ENCODE data around the gene CRLF1. TPM values are rescaled to one million over a fixed set of nuclear protein-coding genes. Genes with fewer than 3 reads are reported as not detected.

Gene CRLF1
- 2.6 TPM for total RNA-seq

DNA sequence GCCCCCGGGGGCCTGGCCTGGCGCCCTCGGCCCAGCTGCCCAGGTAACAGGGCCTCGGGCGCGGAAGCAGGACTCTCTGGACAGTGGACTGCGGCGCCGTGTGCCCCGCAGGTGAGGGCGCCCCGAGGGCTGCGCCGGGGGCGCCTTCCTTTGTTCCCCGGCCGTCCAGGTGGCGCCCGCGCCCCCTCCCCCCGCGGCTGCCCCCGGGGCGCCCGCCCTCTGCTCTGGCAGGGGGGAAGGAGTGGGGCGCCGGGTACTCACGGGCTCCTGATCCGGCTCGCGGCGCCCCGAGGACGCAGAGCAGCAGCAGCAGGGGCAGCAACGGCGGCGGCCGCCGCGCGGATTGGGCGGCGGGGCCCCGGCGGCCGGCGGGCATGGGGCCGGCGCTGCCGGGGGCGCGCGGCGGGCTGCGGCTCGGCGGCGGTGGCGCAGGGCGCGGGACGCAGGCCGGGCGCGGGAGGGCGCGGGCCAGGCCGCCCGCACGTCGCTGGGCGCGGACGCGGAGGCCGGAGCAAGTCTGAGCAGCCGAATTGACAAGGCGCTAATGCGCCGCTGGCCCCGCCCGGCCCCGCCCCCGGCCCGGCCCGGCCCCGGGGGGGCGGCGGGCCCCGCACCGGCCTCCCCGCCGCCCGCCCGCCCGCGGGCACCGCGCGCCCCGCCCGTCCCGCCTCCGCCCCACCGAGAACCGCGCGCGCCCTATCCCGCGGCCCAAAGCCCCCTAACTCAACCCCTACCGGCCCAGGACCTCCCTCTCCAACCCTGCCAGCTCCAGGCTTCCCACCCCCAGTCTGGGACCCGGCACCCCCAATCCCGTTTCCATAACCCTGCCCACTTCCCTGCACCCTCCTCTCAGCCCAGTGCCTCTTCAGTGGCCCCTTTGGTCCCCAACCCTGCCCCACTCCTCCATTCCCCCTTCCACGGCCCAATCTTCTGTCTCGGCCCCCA, at the start of gene CRLF1:
Gene CRLF1, minus strand, starts transcription at position 519 of the 945 bp plus-strand sequence. Its CDS starts 143 bp downstream, at position 376.
- Histone ChIP-seq H3K27me3 (ENCODE audit: control insufficient read depth in 3 of 3, insufficient read depth in 3 of 3, low read length in 3 of 3) (peaks cover 55 to 68% (median 65%) of the 10 kb centered on the region in 3 donors), H3K9ac (ENCODE audit: low read depth in 1 of 3, low read length in 3 of 3) (peak within 1 kb of the TSS in 2 of 3 donors; percentile 8 to 23), H3K4me3 (ENCODE audit: low read length in 3 of 3) (peak within 1 kb of the TSS in 2 of 3 donors; percentile 20 to 35)

DNA sequence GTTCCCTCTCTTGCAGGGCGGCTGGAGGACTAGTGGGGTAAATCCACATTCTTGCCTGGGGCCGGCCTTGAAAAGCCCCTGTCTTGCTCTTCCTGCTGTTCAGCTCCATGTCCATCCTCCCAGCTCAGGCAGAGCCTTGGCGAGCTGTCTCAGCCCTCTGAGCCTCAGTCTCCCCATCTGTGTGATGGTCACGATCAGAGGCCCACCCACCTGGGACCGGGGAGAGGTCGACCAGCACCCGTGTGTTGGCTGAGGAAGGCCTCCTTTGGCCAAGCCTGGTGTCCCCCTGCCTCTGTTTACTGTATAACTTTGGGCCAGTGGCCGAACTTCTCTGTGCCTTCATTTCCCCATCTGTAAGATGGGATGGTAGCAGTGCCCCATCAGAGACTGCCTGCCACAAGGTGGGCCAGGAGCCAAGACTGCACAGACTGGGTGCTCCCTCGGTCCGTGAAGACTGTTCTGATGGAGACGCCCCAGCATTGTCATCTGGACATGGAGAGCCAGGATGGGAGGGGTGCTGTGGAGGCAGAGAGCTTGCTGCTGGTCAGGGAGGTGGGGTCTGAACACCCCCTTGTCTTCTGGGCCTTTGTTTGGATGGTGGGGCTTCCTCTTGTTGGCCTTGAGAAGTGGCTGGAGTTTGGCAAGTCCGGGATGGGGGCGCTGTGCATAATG, 48.7 kb upstream of the CRLF1 start:
- no peak overlapping the region for H3K9ac ChIP-seq (ENCODE audit: low read depth in 1 of 3, low read length in 3 of 3)
- H3K4me1 ChIP-seq (ENCODE audit: control insufficient read depth in 3 of 3, insufficient read depth in 3 of 3, low read length in 3 of 3) = peaks cover 49 to 56% (median 54%) of the 10 kb centered on the region in 3 donors
- no peak overlapping the region for H3K4me3 ChIP-seq (ENCODE audit: low read length in 3 of 3)
- H3K9me3 ChIP-seq (ENCODE audit: control insufficient read depth in 3 of 3, low read length in 3 of 3) = no peaks in the 10 kb centered on the region
- H3K27ac ChIP-seq (ENCODE audit: low read depth, low read length) = no peak overlapping the region
- peaks cover 0 to 2% (median 0%) of the 10 kb centered on the region in 3 donors for H3K36me3 ChIP-seq (ENCODE audit: control insufficient read depth in 3 of 3, insufficient read depth in 3 of 3, low read length in 3 of 3)
- H3K27me3 ChIP-seq (ENCODE audit: control insufficient read depth in 3 of 3, insufficient read depth in 3 of 3, low read length in 3 of 3) = no peaks in the 10 kb centered on the region

More for the DNA sequence above, at the start of gene CRLF1:
- H3K27ac ChIP-seq (ENCODE audit: low read depth, low read length) = no peak within 1 kb of the TSS
- H3K9me3 ChIP-seq (ENCODE audit: control insufficient read depth in 3 of 3, low read length in 3 of 3) = no peaks in the 10 kb centered on the region
- no peaks in the 10 kb centered on the region for H3K36me3 ChIP-seq (ENCODE audit: control insufficient read depth in 3 of 3, insufficient read depth in 3 of 3, low read length in 3 of 3)
- H3K4me1 ChIP-seq (ENCODE audit: control insufficient read depth in 3 of 3, insufficient read depth in 3 of 3, low read length in 3 of 3) = peaks cover 7 to 22% (median 8%) of the 10 kb centered on the region in 3 donors

GRCh38 chr19:18654469-18654868, 47.9 kb upstream of the CRLF1 start:
- H3K27me3 ChIP-seq (ENCODE audit: control insufficient read depth in 3 of 3, insufficient read depth in 3 of 3, low read length in 3 of 3) = no peaks in the 10 kb centered on the region
- H3K27ac ChIP-seq (ENCODE audit: low read depth, low read length) = no peak overlapping the region
- no peaks in the 10 kb centered on the region for H3K9me3 ChIP-seq (ENCODE audit: control insufficient read depth in 3 of 3, low read length in 3 of 3)
- peaks cover 0 to 2% (median 0%) of the 10 kb centered on the region in 3 donors for H3K36me3 ChIP-seq (ENCODE audit: control insufficient read depth in 3 of 3, insufficient read depth in 3 of 3, low read length in 3 of 3)
- H3K4me1 ChIP-seq (ENCODE audit: control insufficient read depth in 3 of 3, insufficient read depth in 3 of 3, low read length in 3 of 3) = peaks cover 50 to 56% (median 54%) of the 10 kb centered on the region in 3 donors
- no peak overlapping the region for H3K9ac ChIP-seq (ENCODE audit: low read depth in 1 of 3, low read length in 3 of 3)
- no peak overlapping the region for H3K4me3 ChIP-seq (ENCODE audit: low read length in 3 of 3)

GRCh38 chr19:18653853-18654252, 47.3 kb upstream of the CRLF1 start:
- no peak overlapping the region for H3K4me3 ChIP-seq (ENCODE audit: low read length in 3 of 3)
- H3K9me3 ChIP-seq (ENCODE audit: control insufficient read depth in 3 of 3, low read length in 3 of 3) = no peaks in the 10 kb centered on the region
- H3K27me3 ChIP-seq (ENCODE audit: control insufficient read depth in 3 of 3, insufficient read depth in 3 of 3, low read length in 3 of 3) = no peaks in the 10 kb centered on the region
- no peak overlapping the region for H3K9ac ChIP-seq (ENCODE audit: low read depth in 1 of 3, low read length in 3 of 3)
- H3K27ac ChIP-seq (ENCODE audit: low read depth, low read length) = no peak overlapping the region
- H3K4me1 ChIP-seq (ENCODE audit: control insufficient read depth in 3 of 3, insufficient read depth in 3 of 3, low read length in 3 of 3) = peaks cover 51 to 58% (median 57%) of the 10 kb centered on the region in 3 donors
- H3K36me3 ChIP-seq (ENCODE audit: control insufficient read depth in 3 of 3, insufficient read depth in 3 of 3, low read length in 3 of 3) = peaks cover 0 to 2% (median 0%) of the 10 kb centered on the region in 3 donors

DNA sequence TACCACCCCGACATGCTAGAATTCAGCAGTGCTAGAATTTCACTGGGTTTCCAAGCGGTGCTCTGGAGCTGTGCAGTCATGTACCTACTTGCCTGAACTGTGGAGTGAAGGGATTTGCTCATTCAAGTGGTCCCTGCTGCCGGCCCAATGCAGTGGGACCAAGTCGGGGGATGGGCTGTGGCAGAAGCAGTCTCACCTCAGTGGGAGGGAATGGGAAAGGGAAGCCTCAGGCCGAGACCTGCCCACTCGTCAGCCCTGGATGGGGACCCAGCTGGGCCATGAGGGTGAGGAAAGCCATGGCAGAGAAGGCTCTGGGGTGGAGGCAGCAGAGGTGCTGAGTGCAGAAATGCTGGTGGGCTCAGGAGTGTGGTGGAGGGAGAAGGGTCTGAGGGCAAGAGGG, 45.1 kb upstream of the CRLF1 start:
- peaks cover 0 to 2% (median 0%) of the 10 kb centered on the region in 3 donors for H3K36me3 ChIP-seq (ENCODE audit: control insufficient read depth in 3 of 3, insufficient read depth in 3 of 3, low read length in 3 of 3)
- peak overlapping the region in 1 of 3 donors; percentile 33 for H3K9ac ChIP-seq (ENCODE audit: low read depth in 1 of 3, low read length in 3 of 3)
- no peaks in the 10 kb centered on the region for H3K9me3 ChIP-seq (ENCODE audit: control insufficient read depth in 3 of 3, low read length in 3 of 3)
- peak overlapping the region; percentile 87 for H3K27ac ChIP-seq (ENCODE audit: low read depth, low read length)
- H3K4me1 ChIP-seq (ENCODE audit: control insufficient read depth in 3 of 3, insufficient read depth in 3 of 3, low read length in 3 of 3) = peaks cover 44 to 52% (median 46%) of the 10 kb centered on the region in 3 donors
- no peaks in the 10 kb centered on the region for H3K27me3 ChIP-seq (ENCODE audit: control insufficient read depth in 3 of 3, insufficient read depth in 3 of 3, low read length in 3 of 3)
- H3K4me3 ChIP-seq (ENCODE audit: low read length in 3 of 3) = no peak overlapping the region

DNA sequence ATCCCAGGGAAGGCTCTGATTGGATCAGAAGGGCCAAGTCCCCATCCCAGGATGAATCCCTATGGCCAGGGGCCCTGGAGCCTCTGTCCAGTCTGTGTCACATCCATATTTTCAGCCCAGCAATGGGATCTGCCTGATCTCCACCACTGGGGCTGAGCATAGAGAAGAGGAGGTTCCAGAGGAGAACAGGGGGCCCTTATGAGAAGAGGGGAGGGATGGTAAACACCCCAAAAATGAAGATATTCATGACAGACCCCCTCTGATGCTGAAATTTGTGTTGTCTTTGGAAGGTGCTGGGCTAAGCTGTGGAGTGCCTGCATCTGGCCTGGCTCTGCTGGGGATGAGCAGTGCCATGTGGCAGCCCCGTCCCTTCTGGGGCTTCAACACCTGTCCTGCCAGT, 44.7 kb upstream of the CRLF1 start:
- H3K4me3 ChIP-seq (ENCODE audit: low read length in 3 of 3) = no peak overlapping the region
- no peaks in the 10 kb centered on the region for H3K9me3 ChIP-seq (ENCODE audit: control insufficient read depth in 3 of 3, low read length in 3 of 3)
- peaks cover 44 to 53% (median 47%) of the 10 kb centered on the region in 3 donors for H3K4me1 ChIP-seq (ENCODE audit: control insufficient read depth in 3 of 3, insufficient read depth in 3 of 3, low read length in 3 of 3)
- peaks cover 0 to 2% (median 0%) of the 10 kb centered on the region in 3 donors for H3K36me3 ChIP-seq (ENCODE audit: control insufficient read depth in 3 of 3, insufficient read depth in 3 of 3, low read length in 3 of 3)
- H3K27me3 ChIP-seq (ENCODE audit: control insufficient read depth in 3 of 3, insufficient read depth in 3 of 3, low read length in 3 of 3) = no peaks in the 10 kb centered on the region
- peak overlapping the region; percentile 87 for H3K27ac ChIP-seq (ENCODE audit: low read depth, low read length)
- peak overlapping the region in 2 of 3 donors; percentile 52 to 80 for H3K9ac ChIP-seq (ENCODE audit: low read depth in 1 of 3, low read length in 3 of 3)

- Histone ChIP-seq H3K9ac (ENCODE audit: low read depth in 1 of 3, low read length in 3 of 3) (peak overlapping the region; percentile 24 to 80 (median 65)), H3K4me1 (ENCODE audit: control insufficient read depth in 3 of 3, insufficient read depth in 3 of 3, low read length in 3 of 3) (peaks cover 44 to 55% (median 46%) of the 10 kb centered on the region in 3 donors)
These were observed 44.0 kb upstream of the CRLF1 start for GRCh38 chr19:18650468-18651041.

GRCh38 chr19:18650021-18650390, 43.4 kb upstream of the CRLF1 start:
- Histone ChIP-seq H3K4me1 (ENCODE audit: control insufficient read depth in 3 of 3, insufficient read depth in 3 of 3, low read length in 3 of 3) (peaks cover 48 to 60% (median 50%) of the 10 kb centered on the region in 3 donors), H3K36me3 (ENCODE audit: control insufficient read depth in 3 of 3, insufficient read depth in 3 of 3, low read length in 3 of 3) (peaks cover 0 to 2% (median 0%) of the 10 kb centered on the region in 3 donors), H3K9me3 (ENCODE audit: control insufficient read depth in 3 of 3, low read length in 3 of 3) (no peaks in the 10 kb centered on the region), H3K9ac (ENCODE audit: low read depth in 1 of 3, low read length in 3 of 3) (peak overlapping the region; percentile 24 to 80 (median 65)), H3K4me3 (ENCODE audit: low read length in 3 of 3) (peak overlapping the region; percentile 47 to 66 (median 62)), H3K27ac (ENCODE audit: low read depth, low read length) (peak overlapping the region; percentile 87), H3K27me3 (ENCODE audit: control insufficient read depth in 3 of 3, insufficient read depth in 3 of 3, low read length in 3 of 3) (no peaks in the 10 kb centered on the region)

More at GRCh38 chr19:18650468-18651041, 44.0 kb upstream of the CRLF1 start:
- Histone ChIP-seq H3K27me3 (ENCODE audit: control insufficient read depth in 3 of 3, insufficient read depth in 3 of 3, low read length in 3 of 3) (no peaks in the 10 kb centered on the region), H3K4me3 (ENCODE audit: low read length in 3 of 3) (peak overlapping the region; percentile 27 to 66 (median 51)), H3K27ac (ENCODE audit: low read depth, low read length) (peak overlapping the region; percentile 87), H3K36me3 (ENCODE audit: control insufficient read depth in 3 of 3, insufficient read depth in 3 of 3, low read length in 3 of 3) (peaks cover 0 to 2% (median 0%) of the 10 kb centered on the region in 3 donors), H3K9me3 (ENCODE audit: control insufficient read depth in 3 of 3, low read length in 3 of 3) (no peaks in the 10 kb centered on the region)

DNA sequence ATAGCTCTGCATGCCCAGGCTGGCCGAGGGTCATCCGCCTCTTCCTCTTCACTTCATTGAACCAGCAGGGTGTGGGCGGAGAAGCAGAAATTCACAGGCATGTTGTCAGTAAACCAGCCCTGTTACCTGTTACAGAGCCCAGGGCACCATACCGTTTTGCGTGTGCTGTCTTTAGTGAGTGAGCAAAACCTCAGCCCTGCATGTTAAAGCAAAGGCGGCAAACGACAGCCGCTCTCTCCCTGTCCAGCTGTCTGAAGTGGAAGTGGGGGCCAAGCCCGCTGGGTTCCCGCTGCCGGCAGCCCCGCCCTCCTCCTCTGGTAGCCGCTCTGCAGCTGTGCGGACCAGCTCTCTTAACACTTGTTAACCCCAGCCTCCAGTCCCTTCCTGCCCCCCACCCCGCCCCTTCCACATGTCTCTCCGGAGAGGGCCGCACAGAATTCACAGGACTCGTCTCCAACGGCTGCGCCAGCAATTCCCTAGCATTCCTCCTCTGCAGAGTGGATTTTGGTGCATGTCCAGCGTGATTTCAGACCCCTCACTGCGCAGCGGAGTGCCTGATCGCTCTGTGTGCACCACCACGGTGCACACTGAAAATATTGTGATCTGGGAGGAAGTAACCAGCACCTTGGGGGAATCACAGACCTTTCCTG, 42.9 kb upstream of the CRLF1 start:
- H3K36me3 ChIP-seq (ENCODE audit: control insufficient read depth in 3 of 3, insufficient read depth in 3 of 3, low read length in 3 of 3) = peaks cover 0 to 2% (median 0%) of the 10 kb centered on the region in 3 donors
- H3K27me3 ChIP-seq (ENCODE audit: control insufficient read depth in 3 of 3, insufficient read depth in 3 of 3, low read length in 3 of 3) = no peaks in the 10 kb centered on the region
- peak overlapping the region; percentile 24 to 80 (median 74) for H3K9ac ChIP-seq (ENCODE audit: low read depth in 1 of 3, low read length in 3 of 3)
- H3K4me1 ChIP-seq (ENCODE audit: control insufficient read depth in 3 of 3, insufficient read depth in 3 of 3, low read length in 3 of 3) = peaks cover 50 to 65% (median 55%) of the 10 kb centered on the region in 3 donors
- H3K9me3 ChIP-seq (ENCODE audit: control insufficient read depth in 3 of 3, low read length in 3 of 3) = no peaks in the 10 kb centered on the region
- H3K27ac ChIP-seq (ENCODE audit: low read depth, low read length) = peak overlapping the region; percentile 87
- peak overlapping the region; percentile 51 to 66 (median 62) for H3K4me3 ChIP-seq (ENCODE audit: low read length in 3 of 3)
